AG08395 (cell line): ENCODE data around the gene ABCC4.

Experiments
- DNase-seq: peaks from one replicate; pipeline ENCODE4 v3.0.0; 2012; ENCODE audit warnings: mixed read lengths, low spot score

Gene ABCC4, protein sequence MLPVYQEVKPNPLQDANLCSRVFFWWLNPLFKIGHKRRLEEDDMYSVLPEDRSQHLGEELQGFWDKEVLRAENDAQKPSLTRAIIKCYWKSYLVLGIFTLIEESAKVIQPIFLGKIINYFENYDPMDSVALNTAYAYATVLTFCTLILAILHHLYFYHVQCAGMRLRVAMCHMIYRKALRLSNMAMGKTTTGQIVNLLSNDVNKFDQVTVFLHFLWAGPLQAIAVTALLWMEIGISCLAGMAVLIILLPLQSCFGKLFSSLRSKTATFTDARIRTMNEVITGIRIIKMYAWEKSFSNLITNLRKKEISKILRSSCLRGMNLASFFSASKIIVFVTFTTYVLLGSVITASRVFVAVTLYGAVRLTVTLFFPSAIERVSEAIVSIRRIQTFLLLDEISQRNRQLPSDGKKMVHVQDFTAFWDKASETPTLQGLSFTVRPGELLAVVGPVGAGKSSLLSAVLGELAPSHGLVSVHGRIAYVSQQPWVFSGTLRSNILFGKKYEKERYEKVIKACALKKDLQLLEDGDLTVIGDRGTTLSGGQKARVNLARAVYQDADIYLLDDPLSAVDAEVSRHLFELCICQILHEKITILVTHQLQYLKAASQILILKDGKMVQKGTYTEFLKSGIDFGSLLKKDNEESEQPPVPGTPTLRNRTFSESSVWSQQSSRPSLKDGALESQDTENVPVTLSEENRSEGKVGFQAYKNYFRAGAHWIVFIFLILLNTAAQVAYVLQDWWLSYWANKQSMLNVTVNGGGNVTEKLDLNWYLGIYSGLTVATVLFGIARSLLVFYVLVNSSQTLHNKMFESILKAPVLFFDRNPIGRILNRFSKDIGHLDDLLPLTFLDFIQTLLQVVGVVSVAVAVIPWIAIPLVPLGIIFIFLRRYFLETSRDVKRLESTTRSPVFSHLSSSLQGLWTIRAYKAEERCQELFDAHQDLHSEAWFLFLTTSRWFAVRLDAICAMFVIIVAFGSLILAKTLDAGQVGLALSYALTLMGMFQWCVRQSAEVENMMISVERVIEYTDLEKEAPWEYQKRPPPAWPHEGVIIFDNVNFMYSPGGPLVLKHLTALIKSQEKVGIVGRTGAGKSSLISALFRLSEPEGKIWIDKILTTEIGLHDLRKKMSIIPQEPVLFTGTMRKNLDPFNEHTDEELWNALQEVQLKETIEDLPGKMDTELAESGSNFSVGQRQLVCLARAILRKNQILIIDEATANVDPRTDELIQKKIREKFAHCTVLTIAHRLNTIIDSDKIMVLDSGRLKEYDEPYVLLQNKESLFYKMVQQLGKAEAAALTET (N-terminal part only)

DNA sequence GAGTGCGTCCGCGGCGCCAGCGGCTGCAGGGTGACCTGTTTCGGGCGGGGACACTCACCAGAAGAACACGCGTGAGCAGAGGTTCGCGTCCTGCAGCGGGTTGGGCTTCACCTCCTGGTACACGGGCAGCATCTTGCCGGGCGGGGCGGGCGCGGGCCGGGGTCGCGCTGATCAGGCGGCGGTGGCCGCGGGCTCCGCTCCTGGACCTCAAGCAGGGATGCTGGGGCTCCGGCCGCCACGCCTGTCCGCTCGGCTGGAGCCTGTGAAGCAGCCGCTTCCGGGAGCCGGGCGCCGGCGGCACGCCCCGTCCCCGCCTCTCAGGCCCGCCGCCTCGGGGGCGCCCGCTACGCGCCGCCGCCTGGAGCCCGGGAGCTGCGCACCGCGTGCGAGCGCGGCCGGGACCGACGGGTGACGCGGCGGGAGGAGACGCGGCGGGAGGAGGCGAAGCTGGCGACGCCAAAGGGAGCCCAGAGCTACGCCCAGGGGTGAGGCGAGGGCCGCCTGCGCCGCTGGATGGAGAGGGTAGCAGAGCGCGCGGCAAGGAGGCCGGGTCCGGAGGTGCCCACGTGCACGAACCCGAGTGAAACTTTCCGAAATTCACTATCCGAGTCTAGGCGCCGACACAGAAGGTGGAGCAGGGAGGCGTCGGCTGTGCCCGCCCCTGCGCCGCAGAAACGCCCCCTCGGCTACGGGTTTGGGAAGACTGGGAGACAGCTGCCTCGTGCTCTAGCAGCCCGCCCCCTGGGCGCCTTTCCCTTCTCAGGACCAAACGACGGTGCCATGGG is at the start of gene ABCC4:
Gene ABCC4, minus strand, starts transcription at position 269 of the 785 bp plus-strand sequence. Its CDS starts 137 bp downstream, at position 132.
- peak; percentile 89 for DNase-seq

DNA sequence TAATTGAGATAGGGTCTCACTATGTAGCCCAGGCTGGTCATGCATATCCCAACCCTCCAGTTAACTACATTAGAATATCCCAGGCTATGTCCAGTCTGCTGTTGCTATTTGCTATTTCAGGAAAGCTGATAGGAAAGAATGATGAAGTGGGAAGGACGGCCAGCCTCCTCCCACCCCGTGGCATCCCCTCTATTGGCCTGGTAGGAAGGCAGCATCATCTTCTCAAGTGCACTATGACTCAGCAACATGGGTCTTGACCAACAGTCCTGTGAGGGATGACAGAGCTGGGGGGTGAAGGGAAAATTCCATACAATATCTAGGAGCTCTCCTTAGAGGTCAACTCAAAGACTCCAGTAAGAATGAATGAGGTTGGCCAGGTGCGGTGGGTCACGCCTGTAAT is 48.0 kb upstream of the ABCC4 start:
- DNase-seq, result no peak

DNA sequence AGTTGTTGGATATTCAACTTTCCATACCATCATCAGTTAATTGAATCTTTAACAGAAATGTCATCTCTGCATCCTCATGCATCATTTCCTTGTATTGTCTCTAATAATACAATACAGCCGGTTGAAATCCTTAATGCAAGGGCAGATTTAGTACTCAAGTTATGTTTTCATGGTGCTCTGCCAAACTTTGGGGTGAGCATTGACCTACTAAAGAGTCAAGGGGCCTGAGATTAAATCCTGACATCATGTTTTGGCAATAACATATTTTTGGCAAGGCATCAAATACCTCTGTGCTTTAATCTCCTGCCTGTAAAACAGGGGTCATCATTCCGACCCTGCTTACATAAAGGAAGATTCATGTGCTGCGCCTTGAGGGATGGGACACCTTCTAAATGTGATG is 42.7 kb upstream of the ABCC4 start:
- no peak for DNase-seq

DNA sequence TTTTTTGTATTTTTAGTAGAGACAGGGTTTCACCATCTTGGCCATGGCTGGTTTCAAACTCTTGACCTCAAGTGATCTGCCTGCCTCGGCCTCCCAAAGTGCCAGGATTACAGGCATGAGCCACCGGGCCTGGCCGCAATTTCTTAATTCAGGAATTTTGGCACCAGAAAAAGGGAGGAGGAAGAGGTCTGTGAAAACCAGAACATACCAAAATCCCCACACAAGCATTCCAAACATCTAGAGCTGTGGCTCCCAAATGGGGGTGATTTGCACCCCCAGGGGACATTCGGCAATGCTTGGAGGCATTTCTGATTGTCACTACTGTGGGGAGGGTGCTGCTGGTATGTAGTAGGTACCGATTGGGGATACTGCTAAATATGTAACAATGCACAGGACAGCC is 40.2 kb upstream of the ABCC4 start:
- no peak for DNase-seq

DNA sequence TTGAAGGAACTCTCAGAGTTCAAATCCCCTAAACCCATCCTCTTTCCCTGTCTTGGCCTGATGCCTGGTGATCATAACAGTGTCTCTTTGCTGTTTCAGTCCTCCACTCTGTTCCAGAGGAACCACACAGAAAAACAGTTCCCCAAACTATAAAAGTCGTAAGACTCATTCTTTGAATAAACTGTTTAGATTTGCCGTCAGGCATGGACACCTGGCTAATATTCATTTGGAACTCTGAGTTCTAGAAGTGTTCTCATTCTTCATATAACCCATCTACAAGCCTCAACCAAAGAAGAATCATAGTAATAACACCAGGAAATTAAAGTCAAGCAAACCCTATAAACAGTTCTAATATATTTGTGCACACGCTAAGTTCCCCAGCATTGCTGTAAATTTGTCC is 37.7 kb upstream of the ABCC4 start:
- no peak for DNase-seq

DNA sequence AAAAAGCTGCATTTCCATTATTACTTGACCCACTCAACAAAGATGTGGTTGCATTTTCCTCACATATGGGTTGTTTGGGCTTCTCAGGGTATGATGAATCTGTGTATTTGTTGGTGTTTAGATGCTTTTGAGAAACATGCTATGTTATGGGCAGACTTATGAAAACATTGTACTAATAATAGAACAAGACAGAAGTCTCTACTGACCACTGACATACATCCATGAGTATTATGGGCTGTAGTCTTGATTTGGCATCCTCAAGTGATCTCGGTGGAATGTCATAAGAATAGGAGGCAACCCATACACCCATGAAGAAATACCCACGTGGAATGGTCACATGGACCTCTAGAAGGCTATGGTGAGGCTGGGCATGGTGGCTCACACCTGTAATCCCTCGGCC is 36.3 kb upstream of the ABCC4 start:
- DNase-seq, result no peak

DNA sequence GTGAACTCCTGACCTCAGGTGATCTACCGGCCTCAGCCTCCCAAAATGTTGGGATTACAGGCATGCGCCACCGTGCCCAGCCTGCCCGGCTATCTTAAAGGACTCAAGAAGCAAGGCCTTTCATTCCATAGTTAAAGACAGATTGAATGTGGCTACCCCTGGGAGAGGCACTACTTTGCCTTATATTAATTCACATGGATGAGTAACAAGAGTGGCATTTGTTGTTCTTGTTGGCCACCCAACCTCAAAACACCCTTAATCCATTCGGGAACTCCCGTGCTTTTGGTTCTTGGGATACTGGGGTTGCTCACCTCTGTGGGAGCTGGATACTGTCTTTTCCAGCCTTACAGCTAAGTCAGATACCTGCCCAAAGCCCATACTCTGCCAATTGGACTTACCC is 34.4 kb upstream of the ABCC4 start:
- no peak for DNase-seq

DNA sequence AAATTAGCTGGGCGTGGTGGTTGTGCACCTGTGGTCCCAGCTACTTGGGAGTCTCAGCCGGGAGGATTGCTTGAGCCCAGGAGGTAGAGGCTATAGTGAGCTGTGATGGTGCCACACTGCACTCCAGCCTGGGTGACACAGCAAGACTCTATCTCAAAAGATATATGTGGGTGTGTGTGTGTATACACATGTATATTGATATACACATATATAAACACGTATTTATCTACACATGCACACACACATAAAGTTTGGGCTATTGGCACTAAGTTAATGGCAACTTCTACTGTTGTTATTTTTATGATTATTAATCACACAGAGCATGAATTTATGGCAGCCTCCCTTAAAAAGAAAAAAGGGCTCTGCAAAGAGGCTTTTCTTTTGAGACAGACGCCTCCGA is 27.1 kb upstream of the ABCC4 start:
- no peak for DNase-seq

DNA sequence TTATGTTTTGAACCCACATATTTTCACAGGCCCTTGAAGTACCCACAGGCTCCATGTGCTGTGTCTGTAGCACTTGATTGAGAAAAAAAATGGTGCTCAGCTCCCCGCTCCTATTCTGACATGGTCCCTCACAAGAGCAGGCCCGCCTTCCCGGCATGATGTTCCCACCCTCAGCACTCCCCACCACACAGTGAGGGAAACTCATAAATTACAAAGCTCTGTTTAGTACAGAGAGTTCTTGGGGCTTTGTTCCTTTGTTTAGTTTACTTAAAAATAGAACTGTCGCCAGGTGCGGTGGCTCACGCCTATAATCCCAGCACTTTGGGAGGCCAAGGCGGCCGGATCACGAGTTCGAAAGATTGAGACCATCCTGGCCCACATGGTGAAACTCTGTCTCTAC is 25.9 kb upstream of the ABCC4 start:
- DNase-seq, result no peak

DNA sequence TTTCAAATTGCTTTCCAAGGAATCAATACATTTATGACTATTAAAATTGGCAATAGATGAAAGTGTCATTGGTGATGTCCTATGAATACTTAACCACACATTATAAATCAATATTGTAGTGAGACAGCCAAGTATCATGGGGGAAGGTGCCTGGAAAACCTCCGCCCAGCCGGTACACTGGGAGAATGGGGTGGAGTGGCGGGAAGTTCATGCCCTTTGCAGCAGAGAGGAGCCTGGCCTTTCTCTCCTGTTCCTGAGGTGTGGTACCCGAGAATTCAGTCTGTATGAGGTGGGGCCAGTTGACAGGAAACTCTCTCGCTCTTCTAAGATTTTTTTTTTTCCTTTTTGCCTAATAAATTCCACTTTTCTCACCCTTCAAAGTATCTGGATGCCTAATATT is 25.4 kb upstream of the ABCC4 start:
- no peak for DNase-seq

DNA sequence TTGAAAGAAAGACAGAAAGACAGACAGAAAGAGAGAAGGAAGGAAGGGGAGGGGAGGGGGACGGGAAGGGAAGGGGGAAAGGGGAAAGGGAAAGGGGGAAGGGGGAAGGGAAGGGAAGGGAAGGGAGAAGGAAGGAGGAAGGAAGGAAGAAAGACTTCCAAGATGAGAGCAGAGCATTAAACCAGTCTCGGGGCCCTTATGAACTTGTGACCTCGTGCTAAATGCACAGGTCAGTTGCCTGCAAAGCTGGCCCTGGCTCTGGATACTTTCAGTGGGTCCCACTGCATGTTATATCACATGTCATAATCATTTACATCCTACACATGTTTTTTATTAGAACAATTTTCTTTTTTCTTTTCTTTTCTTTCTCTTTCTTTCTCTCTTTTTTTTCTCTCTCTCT is 24.2 kb upstream of the ABCC4 start:
- no peak for DNase-seq

DNA sequence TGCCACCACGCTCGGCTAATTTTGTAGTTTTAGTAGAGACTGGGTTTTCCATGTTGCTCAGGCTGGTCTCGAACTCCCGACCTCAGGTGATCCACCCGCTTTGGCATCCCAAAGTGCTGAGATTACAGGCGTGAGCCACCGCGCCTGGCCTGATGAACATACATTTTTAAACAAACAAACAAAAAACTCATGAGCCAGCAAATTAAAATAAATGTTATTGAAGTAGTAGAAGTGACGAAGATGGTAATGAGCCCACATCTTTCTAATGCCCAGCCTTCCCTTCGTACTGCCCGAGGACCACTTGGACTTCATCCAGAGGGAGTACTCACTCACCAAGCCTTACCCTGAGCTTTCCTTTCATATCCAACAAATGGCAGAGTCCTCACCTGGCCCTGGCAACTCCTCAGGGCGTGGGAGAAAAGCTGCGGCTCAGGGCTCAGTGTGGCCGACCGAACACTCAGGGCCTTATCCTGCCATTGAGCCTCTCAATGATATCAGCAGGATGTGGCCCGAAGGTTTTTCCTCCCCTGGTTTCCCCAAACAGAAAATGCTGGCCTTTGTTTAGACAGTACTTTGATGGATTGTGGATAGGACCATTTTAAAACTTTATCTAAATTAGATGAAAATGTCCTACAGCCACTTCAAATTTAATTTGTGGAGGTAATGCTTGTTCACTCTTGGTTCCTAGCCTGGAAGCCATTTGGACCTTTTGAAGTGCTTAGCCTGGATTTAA is 22.8 kb upstream of the ABCC4 start:
- DNase-seq, result no peak

DNA sequence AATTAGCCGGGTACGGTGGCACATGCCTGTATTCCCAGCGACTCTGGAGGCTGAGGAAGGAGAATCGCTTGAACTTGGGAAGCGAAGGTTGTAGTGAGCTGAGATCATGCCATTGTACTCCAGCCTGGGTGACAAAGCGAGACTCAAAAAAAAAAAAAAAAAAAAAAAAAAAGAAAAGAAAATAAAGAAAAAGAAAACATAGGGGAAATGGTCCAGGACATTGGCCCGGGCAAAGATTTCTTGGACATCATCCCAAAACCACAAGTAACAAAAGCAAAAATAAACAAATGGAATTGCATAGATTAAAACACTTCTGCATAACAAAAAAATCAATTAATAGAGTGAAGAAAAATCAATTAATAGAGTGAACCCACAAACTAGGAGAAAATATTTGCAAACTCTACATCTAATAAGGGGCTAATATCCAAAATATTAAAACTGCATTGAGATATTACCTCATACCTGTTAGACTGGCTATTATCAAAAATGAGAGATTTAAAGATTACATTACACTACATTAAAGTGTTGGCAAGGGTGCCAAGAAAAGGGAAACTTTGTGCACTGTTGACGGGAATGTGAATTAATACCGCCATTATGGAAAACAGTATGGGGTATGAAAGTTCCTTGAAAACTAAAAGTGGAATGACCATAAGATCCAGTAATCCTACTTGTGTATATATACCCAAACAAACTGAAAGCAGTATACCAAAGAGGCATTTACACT is 18.5 kb upstream of the ABCC4 start:
- DNase-seq, result no peak

DNA sequence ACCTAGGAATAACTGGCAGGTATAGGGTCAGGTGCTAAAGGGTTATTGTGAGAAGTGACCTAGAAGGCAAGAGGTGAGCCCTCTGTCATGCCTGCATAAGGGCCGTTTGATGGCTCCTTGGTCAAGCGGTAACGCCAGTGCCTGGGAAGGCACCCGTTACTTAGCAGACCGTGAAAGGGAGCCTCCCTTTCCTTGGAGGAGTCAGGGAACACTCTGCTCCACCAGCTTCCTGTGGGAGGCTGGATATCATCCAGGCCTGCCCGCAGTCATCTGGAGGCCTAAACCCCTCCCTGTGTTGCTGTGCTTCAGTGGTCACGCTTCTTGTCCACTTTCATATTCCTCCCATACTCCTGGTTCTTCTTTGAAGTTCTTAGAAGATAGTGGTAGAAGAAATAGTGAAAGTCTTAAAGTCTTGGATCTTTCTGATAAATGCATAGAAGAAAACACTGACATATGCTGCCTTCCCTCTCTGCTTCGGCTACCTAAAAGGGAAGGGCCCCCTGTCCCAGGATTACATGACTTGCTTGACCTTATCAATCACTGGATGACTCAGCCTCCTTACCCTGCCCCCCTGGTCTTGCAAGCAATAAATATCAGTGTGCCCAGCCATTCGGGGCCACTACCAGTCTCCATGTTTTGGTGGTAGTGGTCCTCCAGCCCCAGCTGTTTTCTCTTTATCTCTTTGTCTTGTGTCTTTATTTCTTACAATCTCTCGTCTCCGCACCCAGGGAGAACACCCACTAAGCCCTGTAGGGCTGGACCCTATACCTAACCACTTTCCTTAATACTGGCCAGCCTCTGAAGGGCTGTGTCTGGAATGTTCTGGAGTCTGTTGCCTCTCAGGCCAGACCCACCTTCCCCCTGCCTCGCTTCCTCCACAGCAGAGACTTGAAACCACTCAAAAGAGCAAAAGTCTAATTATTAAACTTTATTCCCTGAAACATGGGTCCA is 16.1 kb upstream of the ABCC4 start:
- no peak for DNase-seq

DNA sequence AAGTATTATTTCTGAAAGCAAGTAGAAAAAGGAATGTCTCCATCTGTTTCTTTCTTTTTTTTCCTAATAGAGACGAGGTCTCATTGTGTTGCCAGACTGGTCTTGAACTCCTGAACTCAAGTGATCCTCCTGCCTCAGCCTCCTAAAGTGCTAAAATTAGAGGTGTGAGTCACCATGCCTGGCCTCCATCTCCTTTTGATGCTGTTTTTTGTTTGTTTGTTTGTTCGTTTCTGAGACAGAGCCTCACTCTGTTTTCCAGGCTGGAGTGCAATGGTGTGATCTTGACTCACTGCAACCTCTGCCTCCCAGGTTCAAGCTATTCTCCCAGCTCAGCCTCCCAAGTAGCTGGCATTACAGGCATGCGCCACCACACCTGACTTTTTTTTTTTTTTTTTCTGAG is 14.5 kb upstream of the ABCC4 start:
- no peak for DNase-seq

DNA sequence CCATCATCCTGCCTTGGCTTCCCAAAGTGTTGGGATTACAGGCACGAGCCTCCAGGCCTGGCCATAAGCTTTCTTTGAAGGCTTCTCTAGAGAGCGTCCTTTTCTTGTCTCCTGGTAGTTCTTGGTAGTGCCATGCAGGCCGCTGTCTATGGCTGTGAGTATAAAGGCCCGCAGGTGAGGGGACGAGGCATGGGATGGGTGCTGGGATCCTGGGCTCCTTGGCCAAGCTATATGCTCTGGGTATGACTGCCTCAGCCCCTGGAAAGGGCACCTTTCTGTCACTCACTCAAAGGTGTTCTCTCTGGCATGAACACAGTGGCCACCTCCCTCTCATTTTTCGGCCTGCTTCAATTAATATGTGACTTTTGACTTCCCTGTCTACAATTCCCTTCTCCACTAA is 6.3 kb upstream of the ABCC4 start:
- DNase-seq, result no peak

DNA sequence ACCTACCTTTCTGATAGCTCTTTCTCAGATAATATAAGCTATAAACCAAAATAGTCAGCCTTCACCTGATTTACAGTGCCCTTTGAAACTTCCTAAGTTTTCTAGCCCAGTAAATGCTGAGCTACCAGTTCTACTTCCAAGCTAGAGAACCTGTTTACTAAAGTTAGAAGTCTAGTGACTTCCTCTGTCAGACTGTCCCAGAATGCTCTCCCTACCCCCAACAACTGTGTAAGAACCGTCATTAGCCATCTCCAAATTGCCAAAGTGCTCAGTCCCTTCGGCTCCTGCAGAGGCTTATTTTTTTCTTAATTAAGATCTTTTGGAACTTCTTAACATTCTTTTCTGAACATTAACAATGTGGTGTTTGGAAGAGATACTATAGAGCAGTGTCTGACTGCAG is 3.2 kb upstream of the ABCC4 start:
- no peak for DNase-seq

DNA sequence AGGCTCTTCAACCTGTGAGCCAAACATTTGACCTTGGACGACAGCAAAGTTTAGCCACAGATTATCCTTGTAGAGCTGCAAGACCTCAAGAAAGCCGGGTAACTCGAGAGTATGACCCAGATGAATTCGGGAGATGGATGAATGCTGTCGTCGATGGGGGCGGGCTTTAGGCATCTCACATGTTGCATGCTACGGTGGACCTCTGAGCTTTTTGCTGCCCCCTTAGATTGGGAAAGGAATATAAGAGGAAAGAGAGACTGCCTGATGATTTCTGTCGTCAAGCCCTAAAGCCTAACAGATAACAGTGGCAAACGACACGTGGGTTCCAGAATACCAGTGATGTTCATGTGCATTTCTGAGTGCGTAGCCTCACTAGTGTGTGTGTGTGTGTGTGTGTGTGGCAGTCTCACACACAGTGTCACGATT is 730 bp upstream of the ABCC4 start:
- peak; percentile 28 for DNase-seq

DNA sequence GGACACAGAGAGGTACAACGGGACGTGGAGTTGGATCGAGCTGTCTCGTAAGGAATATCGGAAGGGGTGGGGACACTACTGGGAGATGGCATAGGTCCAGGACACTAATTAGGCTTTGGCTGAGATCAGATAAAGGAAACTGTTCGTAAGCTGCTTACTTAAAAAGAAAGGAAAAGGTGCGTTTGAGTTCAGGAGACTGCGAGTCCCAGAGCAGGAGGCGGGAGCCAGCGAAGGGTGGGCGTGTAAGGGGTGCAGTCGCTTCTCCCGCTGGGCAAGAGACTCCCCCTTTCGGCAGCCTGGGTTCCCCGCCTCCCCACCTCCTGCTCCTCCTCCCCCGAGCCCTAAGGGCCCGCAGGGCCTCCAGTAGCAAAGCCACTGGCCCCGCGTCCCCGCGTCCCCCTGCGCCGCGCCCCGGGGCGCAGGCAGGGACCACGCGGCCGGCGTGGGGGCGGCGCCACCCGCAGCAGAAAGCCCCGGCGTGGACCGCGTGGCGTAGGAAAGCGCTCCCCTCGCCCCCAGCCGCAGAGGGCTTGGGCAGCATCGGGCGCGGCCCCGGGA is 547 bp downstream of the ABCC4 start:
- DNase-seq, result peak; percentile 64
